Liver (tissue), 9 donors: ENCODE measurements around the gene TULP3. TPM values are rescaled to one million over a fixed set of nuclear protein-coding genes. Genes with fewer than 3 reads are reported as not detected.
A peak's percentile ranks its signal among the peaks of the same experiment; 100 is the strongest.

ENCODE experiments used
- DNase-seq: peaks from one replicate; pipeline ENCODE4 v3.0.0-alpha.2; 2017; ENCODE audit warnings: low spot score
- H3K27ac ChIP-seq, 2 donors: one replicate each; pipeline ENCODE4 v1.7.0; 2013; ENCODE audit warnings: inconsistent platforms in 2 of 2, low read length in 2 of 2, control low read depth in 1 of 2, low read depth in 1 of 2, mild to moderate bottlenecking in 1 of 2
- H3K27me3 ChIP-seq, 4 donors: one replicate each; pipeline versions ENCODE4 v1.6.1 to v1.7.0; 2013; ENCODE audit warnings: low read length in 3 of 4, inconsistent platforms in 1 of 4, mild to moderate bottlenecking in 1 of 4, moderate library complexity in 1 of 4; ENCODE audit not compliant: control insufficient read depth in 4 of 4, insufficient read depth in 4 of 4
- H3K36me3 ChIP-seq, 4 donors: one replicate each; pipeline versions ENCODE4 v1.6.1 to v1.7.0; 2013; ENCODE audit warnings: low read length in 3 of 4, mild to moderate bottlenecking in 3 of 4, low read depth in 1 of 4, moderate library complexity in 1 of 4; ENCODE audit not compliant: control insufficient read depth in 4 of 4, insufficient read depth in 3 of 4
- H3K4me1 ChIP-seq, 4 donors: one replicate each; pipeline versions ENCODE4 v1.6.1 to v1.7.0; 2013; ENCODE audit warnings: low read length in 3 of 4, mild to moderate bottlenecking in 3 of 4, moderate library complexity in 1 of 4; ENCODE audit not compliant: control insufficient read depth in 4 of 4, insufficient read depth in 4 of 4
- H3K4me3 ChIP-seq, 3 donors: one replicate each; pipeline versions ENCODE4 v1.6.1 to v1.7.0; 2013; ENCODE audit warnings: low read length in 3 of 3, control low read depth in 1 of 3, low read depth in 1 of 3, mild to moderate bottlenecking in 1 of 3
- H3K9ac ChIP-seq, 2 donors: one replicate each; pipeline ENCODE4 v1.7.0; 2013; ENCODE audit warnings: low read length in 2 of 2, mild to moderate bottlenecking in 2 of 2, moderate library complexity in 2 of 2, control low read depth in 1 of 2, low read depth in 1 of 2
- H3K9me3 ChIP-seq, 4 donors: one replicate each; pipeline versions ENCODE4 v1.6.1 to v1.7.0; 2013; ENCODE audit warnings: low read length in 3 of 4; ENCODE audit not compliant: control insufficient read depth in 4 of 4
- ATF3 ChIP-seq: IDR thresholded peaks from 2 replicates; pipeline ENCODE4 v1.6.1; 2016; ENCODE audit warnings: antibody characterized with exemption
- CTCF ChIP-seq: fragments of 150-350 bp; IDR thresholded peaks from 2 replicates; pipeline ENCODE4 v1.5.1; 2017; ENCODE audit warnings: improper control_type of control experiment, low read depth, low read length; ENCODE audit not compliant: missing input control
- FOXA1 ChIP-seq: IDR thresholded peaks from 2 replicates; pipeline ENCODE4 v1.6.1; 2016; ENCODE audit warnings: antibody characterized with exemption
- FOXA2 ChIP-seq: IDR thresholded peaks from 2 replicates; pipeline ENCODE4 v1.6.1; 2016; ENCODE audit warnings: antibody characterized with exemption
- GABPA ChIP-seq, 2 donors: IDR thresholded peaks in 1 of 2; conservative IDR thresholded peaks in 1 of 2; 2 replicates each; pipeline ENCODE4 v1.6.1; 2016; ENCODE audit warnings: antibody characterized with exemption in 2 of 2, mild to moderate bottlenecking in 1 of 2, moderate library complexity in 1 of 2
- HNF4G ChIP-seq: IDR thresholded peaks from 2 replicates; pipeline ENCODE4 v1.6.1; 2016; ENCODE audit warnings: antibody characterized with exemption
- JUND ChIP-seq, 2 donors: IDR thresholded peaks; 2 replicates each; pipeline ENCODE4 v1.6.1; 2016; ENCODE audit warnings: antibody characterized with exemption in 2 of 2
- MAX ChIP-seq: IDR thresholded peaks from 2 replicates; pipeline ENCODE4 v1.6.1; 2016; ENCODE audit warnings: antibody characterized with exemption
- NR2F2 ChIP-seq: IDR thresholded peaks from 2 replicates; pipeline ENCODE4 v1.6.1; 2016; ENCODE audit warnings: antibody characterized with exemption
- RAD21 ChIP-seq, 2 donors: IDR thresholded peaks; 2 replicates each; pipeline ENCODE4 v1.6.1; 2016; ENCODE audit warnings: antibody characterized with exemption in 2 of 2, mild to moderate bottlenecking in 2 of 2
- REST ChIP-seq: IDR thresholded peaks from 2 replicates; pipeline ENCODE4 v1.6.1; 2016; ENCODE audit warnings: antibody characterized with exemption, mild to moderate bottlenecking
- SP1 ChIP-seq: IDR thresholded peaks from 2 replicates; pipeline ENCODE4 v1.6.1; 2018; ENCODE audit warnings: antibody characterized with exemption, mild to moderate bottlenecking
- TAF1 ChIP-seq: conservative IDR thresholded peaks from 2 replicates; pipeline ENCODE4 v1.6.1; 2016; ENCODE audit warnings: antibody characterized with exemption, mild to moderate bottlenecking
- YY1 ChIP-seq: IDR thresholded peaks from 2 replicates; pipeline ENCODE4 v1.6.1; 2016; ENCODE audit warnings: antibody characterized with exemption, mild to moderate bottlenecking
- ZBTB33 ChIP-seq: IDR thresholded peaks from 2 replicates; pipeline ENCODE4 v1.6.1; 2016; ENCODE audit warnings: antibody characterized with exemption
- WGBS: extraction: QIAGEN DNeasy Blood & Tissue Kit; methylation state at CpG from one replicate; pipeline ENCODE4 v1.1.7; 2013; 5-methylcytosine and 5-hydroxymethylcytosine counted together
- polyA plus RNA-seq, 2 donors: library from polyadenylated mRNA; stranded (reverse) in 1 of 2; unstranded in 1 of 2; fragments of 200-250 nt in 1 of 2; fragments of >200 nt in 1 of 2; fragmentation: Nextera tagmentation in 1 of 2; extraction: Ambion mirVana in 1 of 2; gene quantifications; one replicate each; pipeline versions ENCODE4 v1.2.1 to v1.2.3, GENCODE V29; 2013 to 2015
- total RNA-seq, 2 donors: library from RNA; depleted of rRNA; stranded (reverse); fragments of >200 nt; gene quantifications; one replicate each; pipeline ENCODE4 v1.2.3, GENCODE V29; 2014
- donor health status: healthy.
- donor health status: healthy.
- donor health status: healthy.
- donor health status: healthy.
- donor health status: healthy.

Gene TULP3
- total and polyA plus RNA-seq, 4 donors = 3.2 to 4.8 (median 3.7) TPM

- no peaks in the 10 kb centered on the region for H3K36me3 ChIP-seq
- no peak for DNase-seq
- no peaks in the 10 kb centered on the region for H3K27me3 ChIP-seq
- WGBS = 55% methylated on average over 4 of the region's 4 CpGs
- no peak overlapping the region for H3K4me3 ChIP-seq
- no peaks in the 10 kb centered on the region for H3K9me3 ChIP-seq
- no peak overlapping the region for H3K9ac ChIP-seq
- peaks cover 0 to 2% (median 0%) of the 10 kb centered on the region in 4 donors for H3K4me1 ChIP-seq
- TF ChIP-seq NR2F2 (peak; percentile 48), YY1 (no peak)
- H3K27ac ChIP-seq = no peak overlapping the region
These were observed 11.7 kb downstream of the TULP3 start for GRCh38 chr12:2902272-2902880.

GRCh38 chr12:2904260-2904659 is 13.6 kb downstream of the TULP3 start:
- peaks cover 0 to 2% (median 0%) of the 10 kb centered on the region in 4 donors for H3K4me1 ChIP-seq
- TF ChIP-seq ATF3 (no peak), FOXA2 (no peak), YY1 (no peak), MAX (no peak), REST (no peak), FOXA1 (no peak)
- no peak overlapping the region for H3K4me3 ChIP-seq
- H3K9me3 ChIP-seq = no peaks in the 10 kb centered on the region
- WGBS = 96% methylated on average over 2 of the region's 2 CpGs
- no peak overlapping the region for H3K27ac ChIP-seq
- no peak overlapping the region for H3K9ac ChIP-seq
- DNase-seq = no peak
- no peaks in the 10 kb centered on the region for H3K27me3 ChIP-seq
- H3K36me3 ChIP-seq = no peaks in the 10 kb centered on the region

- DNase-seq = no peak
- H3K9ac ChIP-seq = no peak overlapping the region
- no peaks in the 10 kb centered on the region for H3K4me1 ChIP-seq
- H3K27ac ChIP-seq = no peak overlapping the region
- H3K27me3 ChIP-seq = no peaks in the 10 kb centered on the region
- no peaks in the 10 kb centered on the region for H3K9me3 ChIP-seq
- H3K4me3 ChIP-seq = no peak overlapping the region
- WGBS = 97% methylated on average over 3 of the region's 3 CpGs
- H3K36me3 ChIP-seq = peaks cover 0 to 13% (median 5%) of the 10 kb centered on the region in 4 donors
- TF ChIP-seq GABPA (IDR thresholded peaks at IDR 0.05 in 1 of 2, conservative IDR thresholded peaks at IDR 0.05 in 1 of 2) (no peak), JUND (IDR thresholded peaks at IDR 0.05) (no peak), ATF3 (no peak), CTCF (no peak), HNF4G (no peak), MAX (no peak), ZBTB33 (no peak), NR2F2 (no peak), REST (no peak), SP1 (no peak), FOXA2 (no peak), TAF1 (no peak), RAD21 (IDR thresholded peaks at IDR 0.05) (no peak), FOXA1 (no peak)
These were observed 21.5 kb downstream of the TULP3 start for GRCh38 chr12:2912216-2912575.
